Progenitor cell of endocrine pancreas (in vitro differentiated cells): Measurements from ENCODE around the gene WTAP. TPM values are rescaled to one million over a fixed set of nuclear protein-coding genes. Genes with fewer than 3 reads are reported as not detected.

Source experiments
- DNase-seq: peaks from one replicate; pipeline ENCODE4 v3.0.0; 2021; ENCODE audit warnings: low spot score; ENCODE audit not compliant: unreplicated experiment
- H3K27ac Mint-ChIP-seq: 2 replicates; pipeline ENCODE4 v1.8.0; 2021; ENCODE audit warnings: mild to moderate bottlenecking, moderate library complexity, mixed read lengths
- H3K27me3 Mint-ChIP-seq: 2 replicates; pipeline ENCODE4 v1.8.0; 2021; ENCODE audit warnings: mixed read lengths
- H3K36me3 Mint-ChIP-seq: 2 replicates; pipeline ENCODE4 v1.8.0; 2022; ENCODE audit warnings: mixed read lengths; ENCODE audit not compliant: insufficient read depth
- H3K4me1 Mint-ChIP-seq: 2 replicates; pipeline ENCODE4 v1.8.0; 2021; ENCODE audit warnings: low read depth, mixed read lengths
- H3K4me3 Mint-ChIP-seq: 2 replicates; pipeline ENCODE4 v1.8.0; 2021; ENCODE audit warnings: low read depth, mild to moderate bottlenecking, moderate library complexity, mixed read lengths
- H3K9me3 Mint-ChIP-seq: 2 replicates; pipeline ENCODE4 v1.8.0; 2021; ENCODE audit warnings: low read depth, mixed read lengths
- CTCF ChIP-seq: fragments of 200-600 bp; sonication (generic); IDR thresholded peaks from one replicate; pipeline ENCODE4 v1.5.0; 2021; ENCODE audit warnings: antibody characterized with exemption, mild to moderate bottlenecking; ENCODE audit not compliant: unreplicated experiment
- total RNA-seq: library from RNA; stranded (reverse); gene quantifications from 2 replicates; pipeline ENCODE4 v1.2.1, GENCODE V29; 2021

The WTAP gene
- total RNA-seq, 1 donor from 2014 or later, result 126 TPM

GRCh38 chr6:159713984-159714383 lies 13.3 kb upstream of the WTAP start:
- Mint-ChIP-seq H3K36me3 (no peaks in the 10 kb centered on the region), H3K27me3 (no peaks in the 10 kb centered on the region), H3K4me3 (no peak overlapping the region), H3K27ac (no peak overlapping the region), H3K9me3 (peaks cover 7% of the 10 kb centered on the region), H3K4me1 (peaks cover 5% of the 10 kb centered on the region)
- TF ChIP-seq CTCF, result no peak
- DNase-seq, result no peak

- TF ChIP-seq CTCF, result no peak
- Mint-ChIP-seq H3K27ac (no peak overlapping the region), H3K27me3 (no peaks in the 10 kb centered on the region), H3K9me3 (peaks cover 5% of the 10 kb centered on the region), H3K4me1 (peaks cover 5% of the 10 kb centered on the region), H3K4me3 (no peak overlapping the region), H3K36me3 (no peaks in the 10 kb centered on the region)
- DNase-seq, result no peak
These were observed 12.9 kb upstream of the WTAP start for GRCh38 chr6:159714404-159714803.

GRCh38 chr6:159715166-159715565 lies 12.1 kb upstream of the WTAP start:
- H3K9me3 Mint-ChIP-seq, result no peaks in the 10 kb centered on the region
- TF ChIP-seq CTCF, result no peak
- no peak for DNase-seq
- H3K27me3 Mint-ChIP-seq, result no peaks in the 10 kb centered on the region
- no peak overlapping the region for H3K4me3 Mint-ChIP-seq
- no peaks in the 10 kb centered on the region for H3K36me3 Mint-ChIP-seq
- peaks cover 5% of the 10 kb centered on the region for H3K4me1 Mint-ChIP-seq
- no peak overlapping the region for H3K27ac Mint-ChIP-seq

GRCh38 chr6:159715605-159716004 lies 11.7 kb upstream of the WTAP start:
- no peak for DNase-seq
- Mint-ChIP-seq H3K27me3 (no peaks in the 10 kb centered on the region), H3K36me3 (no peaks in the 10 kb centered on the region), H3K27ac (no peak overlapping the region), H3K9me3 (no peaks in the 10 kb centered on the region), H3K4me3 (no peak overlapping the region), H3K4me1 (peaks cover 5% of the 10 kb centered on the region)
- TF ChIP-seq CTCF, result no peak

- no peaks in the 10 kb centered on the region for H3K27me3 Mint-ChIP-seq
- no peak for TF ChIP-seq CTCF
- H3K9me3 Mint-ChIP-seq, result no peaks in the 10 kb centered on the region
- H3K4me1 Mint-ChIP-seq, result peaks cover 5% of the 10 kb centered on the region
- H3K36me3 Mint-ChIP-seq, result no peaks in the 10 kb centered on the region
- no peak overlapping the region for H3K4me3 Mint-ChIP-seq
- DNase-seq, result no peak
- no peak overlapping the region for H3K27ac Mint-ChIP-seq
These were observed 10.8 kb upstream of the WTAP start for GRCh38 chr6:159716247-159717096.
